ENCODE data around the gene SH3PXD2B. TPM values are rescaled to one million over a fixed set of nuclear protein-coding genes. Genes with fewer than 3 reads are reported as not detected.

SH3PXD2B gene
- total and polyA plus RNA-seq, 8 donors = 6.7 to 63.0 (median 20.5) TPM

GRCh38 chr5:172315587-172316493 is 138.5 kb downstream of the SH3PXD2B start:
- intact Hi-C loops (cut with DNase I; ENCODE audit: low total_unique reads) = no loop called here
- 92 to 95% (median 93%) methylated on average over 11 of the region's 11 CpGs for WGBS, 5 donors
- no peaks in the 10 kb centered on the region for H3K9me3 ChIP-seq
- no peaks in the 10 kb centered on the region for H3K4me1 ChIP-seq
- no peak overlapping the region for H3K27ac ChIP-seq
- TF ChIP-seq EP300 (IDR thresholded peaks at IDR 0.05) (no peak), POLR2A (IDR thresholded peaks at IDR 0.05) (no peak), POLR2AphosphoS5 (IDR thresholded peaks at IDR 0.05) (no peak), CTCF (IDR thresholded peaks at IDR 0.05) (no peak)
- DNase-seq = no peak
- no peaks in the 10 kb centered on the region for H3K27me3 ChIP-seq
- no peaks in the 10 kb centered on the region for H3K36me3 ChIP-seq
- no peak overlapping the region for H3K4me3 ChIP-seq

GRCh38 chr5:172313915-172314314 is 140.4 kb downstream of the SH3PXD2B start:
- H3K27ac ChIP-seq = no peak overlapping the region
- intact Hi-C loops (cut with DNase I; ENCODE audit: low total_unique reads) = no loop called here
- no peaks in the 10 kb centered on the region for H3K4me1 ChIP-seq
- H3K4me3 ChIP-seq = no peak overlapping the region
- H3K36me3 ChIP-seq = no peaks in the 10 kb centered on the region
- H3K27me3 ChIP-seq = no peaks in the 10 kb centered on the region
- H3K9me3 ChIP-seq = no peaks in the 10 kb centered on the region
- TF ChIP-seq POLR2AphosphoS5 (IDR thresholded peaks at IDR 0.05) (no peak), EP300 (IDR thresholded peaks at IDR 0.05) (no peak), CTCF (IDR thresholded peaks at IDR 0.05) (no peak), POLR2A (IDR thresholded peaks at IDR 0.05) (no peak)
- no peak for DNase-seq
- WGBS, 5 donors = 90 to 96% (median 92%) methylated on average over 4 of the region's 4 CpGs

GRCh38 chr5:172312286-172312685 is 142.0 kb downstream of the SH3PXD2B start:
- H3K4me1 ChIP-seq = no peaks in the 10 kb centered on the region
- H3K9me3 ChIP-seq = no peaks in the 10 kb centered on the region
- no peak overlapping the region for H3K4me3 ChIP-seq
- intact Hi-C loops (cut with DNase I; ENCODE audit: low total_unique reads) = no loop called here
- 35 to 67% (median 63%) methylated on average over 1 of the region's 1 CpG for WGBS, 5 donors
- H3K36me3 ChIP-seq = no peaks in the 10 kb centered on the region
- H3K27me3 ChIP-seq = no peaks in the 10 kb centered on the region
- TF ChIP-seq POLR2A (IDR thresholded peaks at IDR 0.05) = no peak
- TF ChIP-seq EP300 (IDR thresholded peaks at IDR 0.05) = no peak
- no peak for TF ChIP-seq CTCF (IDR thresholded peaks at IDR 0.05)
- no peak for TF ChIP-seq POLR2AphosphoS5 (IDR thresholded peaks at IDR 0.05)
- H3K27ac ChIP-seq = no peak overlapping the region
- DNase-seq = no peak

- TF ChIP-seq POLR2A (IDR thresholded peaks at IDR 0.05) = no peak
- no peak for TF ChIP-seq POLR2AphosphoS5 (IDR thresholded peaks at IDR 0.05)
- no peak for TF ChIP-seq EP300 (IDR thresholded peaks at IDR 0.05)
- no peak for TF ChIP-seq CTCF (IDR thresholded peaks at IDR 0.05)
- H3K9me3 ChIP-seq = no peaks in the 10 kb centered on the region
- 83 to 93% (median 86%) methylated on average over 4 of the region's 4 CpGs for WGBS, 5 donors
- H3K4me1 ChIP-seq = no peaks in the 10 kb centered on the region
- no peak overlapping the region for H3K4me3 ChIP-seq
- H3K36me3 ChIP-seq = no peaks in the 10 kb centered on the region
- no peak for DNase-seq
- no peak overlapping the region for H3K27ac ChIP-seq
- intact Hi-C loops (cut with DNase I; ENCODE audit: low total_unique reads) = no loop called here
- H3K27me3 ChIP-seq = no peaks in the 10 kb centered on the region
These were observed 142.7 kb downstream of the SH3PXD2B start for GRCh38 chr5:172311605-172312004.

Data from stomach (tissue), 9 donors.